Stomach (tissue), 9 donors: Measurements from ENCODE around the gene KANK3. TPM values are rescaled to one million over a fixed set of nuclear protein-coding genes. Genes with fewer than 3 reads are reported as not detected.

ENCODE experiments used
- DNase-seq, 2 donors: peaks; one replicate each; pipeline versions ENCODE4 v3.0.0 to v3.0.0-alpha.2; 2013 to 2019
- H3K27ac ChIP-seq, 5 donors: fragments of 200-600 bp in 4 of 5; sonication (generic) in 4 of 5; one replicate each; pipeline ENCODE4 v1.5.1; 2013 to 2019; ENCODE audit warnings: mild to moderate bottlenecking in 1 of 5, moderate library complexity in 1 of 5
- H3K27me3 ChIP-seq, 3 donors: fragments of 200-600 bp; sonication (generic); one replicate each; pipeline ENCODE4 v1.5.1; 2017 to 2019; ENCODE audit warnings: mixed run types in 1 of 3
- H3K36me3 ChIP-seq, 4 donors: fragments of 200-600 bp; sonication (generic); 1 replicate in 3 of 4; 2 replicates in 1 of 4; pipeline ENCODE4 v1.5.1; 2016 to 2019
- H3K4me1 ChIP-seq, 4 donors: fragments of 200-600 bp; sonication (generic); one replicate each; pipeline ENCODE4 v1.5.1; 2016 to 2019
- H3K4me3 ChIP-seq, 4 donors: fragments of 200-600 bp; sonication (generic) in 3 of 4; one replicate each; pipeline ENCODE4 v1.5.1; 2016 to 2019; ENCODE audit warnings: mild to moderate bottlenecking in 1 of 4
- H3K9me3 ChIP-seq, 4 donors: fragments of 200-600 bp; sonication (generic); one replicate each; pipeline ENCODE4 v1.5.1; 2016 to 2019
- CTCF ChIP-seq, 7 experiments: fragments of 450-650 bp in 4 of 7; fragments of 200-600 bp in 3 of 7; sonication (generic) in 3 of 7; IDR thresholded peaks; one replicate each; pipeline ENCODE4 v1.5.1; 2016 to 2019; ENCODE audit warnings: antibody characterized with exemption in 7 of 7, control low read depth in 2 of 7, mild to moderate bottlenecking in 1 of 7
- EP300 ChIP-seq: sonication (generic); formaldehyde crosslinking; IDR thresholded peaks from one replicate; pipeline ENCODE4 v1.6.1; 2017; ENCODE audit warnings: antibody characterized with exemption
- POLR2A ChIP-seq, 4 donors: fragments of 450-650 bp; IDR thresholded peaks; one replicate each; pipeline ENCODE4 v1.6.1; 2016; ENCODE audit warnings: antibody characterized with exemption in 4 of 4, control low read depth in 2 of 4, mild to moderate bottlenecking in 1 of 4, moderate library complexity in 1 of 4
- POLR2AphosphoS5 ChIP-seq, 3 donors: sonication (generic); formaldehyde crosslinking; IDR thresholded peaks; one replicate each; pipeline ENCODE4 v1.6.1; 2016; ENCODE audit warnings: antibody characterized with exemption in 3 of 3
- WGBS, 5 donors: extraction: QIAGEN DNeasy Blood & Tissue Kit in 3 of 5; methylation state at CpG; one replicate each; pipeline versions ENCODE4 v1.1.5 to v1.1.7; 2013 to 2018; 5-methylcytosine and 5-hydroxymethylcytosine counted together
- intact Hi-C: fragments of 100-400 bp; cut with DNase I; formaldehyde crosslinking; loops from one replicate; pipeline ENCODE4 v1.15.1; 2023; ENCODE audit warnings: low total_unique reads
- polyA plus RNA-seq, 3 donors: library from polyadenylated mRNA; stranded (reverse); fragments of 200-250 nt; gene quantifications; one replicate each; pipeline ENCODE4 v1.2.3, GENCODE V29; 2013
- total RNA-seq, 5 donors: library from RNA; depleted of rRNA; stranded (reverse); fragments of >200 nt; gene quantifications; one replicate each; pipeline versions ENCODE4 v1.1.0 to v1.2.3, GENCODE V29; 2014 to 2016
- donor health status: healthy with polysubstance abuse.
- donor health status: Bipolar disorder and iron deficiency.
- donor health status: healthy.

The KANK3 gene
- total and polyA plus RNA-seq, 8 donors: 4.4 to 72.4 (median 7.2) TPM; not detected in 1

- no peak overlapping the region for H3K4me3 ChIP-seq
- TF ChIP-seq CTCF (IDR thresholded peaks at IDR 0.05): no peak
- no peak for TF ChIP-seq POLR2A (IDR thresholded peaks at IDR 0.05)
- TF ChIP-seq EP300: peak; percentile 81
- TF ChIP-seq POLR2AphosphoS5 (IDR thresholded peaks at IDR 0.05): peak; percentile 88 to 97 (median 96)
- peak; percentile 97 to 98 for DNase-seq
- no peaks in the 10 kb centered on the region for H3K9me3 ChIP-seq
- H3K27ac ChIP-seq: peak overlapping the region; percentile 71 to 91 (median 90)
- intact Hi-C loops: no loop called here
- H3K36me3 ChIP-seq: no peaks in the 10 kb centered on the region
- 13 to 32% (median 22%) methylated on average over 12 of the region's 12 CpGs for WGBS, 5 donors
- H3K27me3 ChIP-seq: peaks cover 0 to 28% (median 0%) of the 10 kb centered on the region in 3 donors
- H3K4me1 ChIP-seq: peaks cover 54 to 62% (median 58%) of the 10 kb centered on the region in 4 donors
Measured at GRCh38 chr19:8361921-8362793, 19.1 kb upstream of the KANK3 start.

GRCh38 chr19:8360196-8360595 lies 17.1 kb upstream of the KANK3 start:
- H3K4me3 ChIP-seq: no peak overlapping the region
- no peak overlapping the region for H3K27ac ChIP-seq
- 80 to 95% (median 88%) methylated on average over 8 of the region's 8 CpGs for WGBS, 5 donors
- no peak for TF ChIP-seq POLR2AphosphoS5 (IDR thresholded peaks at IDR 0.05)
- no peak for TF ChIP-seq EP300
- TF ChIP-seq CTCF (IDR thresholded peaks at IDR 0.05): no peak
- no peak for TF ChIP-seq POLR2A (IDR thresholded peaks at IDR 0.05)
- intact Hi-C loops: no loop called here
- no peak for DNase-seq
- H3K9me3 ChIP-seq: no peaks in the 10 kb centered on the region
- H3K4me1 ChIP-seq: peaks cover 40 to 50% (median 47%) of the 10 kb centered on the region in 4 donors
- H3K27me3 ChIP-seq: peaks cover 0 to 18% (median 0%) of the 10 kb centered on the region in 3 donors
- no peaks in the 10 kb centered on the region for H3K36me3 ChIP-seq

- no peaks in the 10 kb centered on the region for H3K36me3 ChIP-seq
- H3K4me1 ChIP-seq: peaks cover 37 to 50% (median 45%) of the 10 kb centered on the region in 4 donors
- 76 to 91% (median 85%) methylated on average over 6 of the region's 6 CpGs for WGBS, 5 donors
- intact Hi-C loops: loop anchor here (5.0 kb wide), 1 partner anchor 33 kb away; the partner anchor contains the start of gene RAB11B
- peaks cover 0 to 5% (median 0%) of the 10 kb centered on the region in 3 donors for H3K27me3 ChIP-seq
- no peak overlapping the region for H3K4me3 ChIP-seq
- H3K9me3 ChIP-seq: no peaks in the 10 kb centered on the region
- DNase-seq: no peak
- no peak overlapping the region for H3K27ac ChIP-seq
- TF ChIP-seq POLR2AphosphoS5 (IDR thresholded peaks at IDR 0.05) (no peak), CTCF (IDR thresholded peaks at IDR 0.05) (no peak), POLR2A (IDR thresholded peaks at IDR 0.05) (no peak), EP300 (no peak)
Measured at GRCh38 chr19:8358948-8359347, 15.9 kb upstream of the KANK3 start.

GRCh38 chr19:8357007-8357521 lies 14.0 kb upstream of the KANK3 start:
- Histone ChIP-seq H3K9me3 (no peaks in the 10 kb centered on the region), H3K36me3 (no peaks in the 10 kb centered on the region), H3K4me3 (no peak overlapping the region), H3K27ac (no peak overlapping the region), H3K4me1 (peaks cover 27 to 50% (median 44%) of the 10 kb centered on the region in 4 donors), H3K27me3 (peaks cover 0 to 8% (median 0%) of the 10 kb centered on the region in 3 donors)
- WGBS, 5 donors: 62 to 71% (median 67%) methylated on average over 4 of the region's 4 CpGs
- DNase-seq: no peak
- intact Hi-C loops: loop anchor here (5.0 kb wide), 1 partner anchor 35 kb away; the partner anchor contains the start of gene RAB11B
- TF ChIP-seq EP300 (no peak), POLR2A (IDR thresholded peaks at IDR 0.05) (no peak), POLR2AphosphoS5 (IDR thresholded peaks at IDR 0.05) (no peak), CTCF (IDR thresholded peaks at IDR 0.05) (no peak)
